HepG2 (cell line): Measurements from ENCODE around the gene NT5DC1. TPM values are rescaled to one million over a fixed set of nuclear protein-coding genes. Genes with fewer than 3 reads are reported as not detected.

Experiments
- AHR ChIP-seq: IDR thresholded peaks from 2 replicates; pipeline ENCODE4 v1.6.1; 2018; ENCODE audit warnings: missing genetic modification reagents, missing compliant biosample characterization
- ATRX ChIP-seq: sonication (generic); formaldehyde crosslinking; IDR thresholded peaks from 2 replicates; pipeline ENCODE4 v1.4.0; 2020; ENCODE audit warnings: missing genetic modification reagents, borderline replicate concordance
- CBX2 ChIP-seq, 2 experiments: fragments of 200-600 bp in 1 of 2; sonication (generic); formaldehyde crosslinking in 1 of 2; IDR thresholded peaks; 2 replicates each; pipeline versions ENCODE4 v1.7.0 to v1.8.1; 2018 to 2022; ENCODE audit warnings: low read depth in 2 of 2, low read length in 1 of 2, mild to moderate bottlenecking in 1 of 2, missing genetic modification reagents in 1 of 2
- DPF2 ChIP-seq: sonication (generic); formaldehyde crosslinking; IDR thresholded peaks from 2 replicates; pipeline ENCODE4 v1.4.0; 2020; ENCODE audit warnings: mild to moderate bottlenecking, low read depth, missing genetic modification reagents, borderline replicate concordance
- FIP1L1 ChIP-seq: fragments of 200-400 bp; formaldehyde crosslinking; IDR thresholded peaks from 2 replicates; pipeline ENCODE4 v1.6.1; 2018; ENCODE audit warnings: low read depth, mild to moderate bottlenecking, low read length, moderate library complexity, borderline replicate concordance; ENCODE audit not compliant: insufficient read depth
- FOXP1 ChIP-seq, 2 experiments: fragments of 450-650 bp in 1 of 2; IDR thresholded peaks; 2 replicates each; pipeline ENCODE4 v1.6.1; 2017 to 2018; ENCODE audit warnings: antibody characterized with exemption in 1 of 2
- HIVEP1 ChIP-seq: sonication (generic); formaldehyde crosslinking; IDR thresholded peaks from 2 replicates; pipeline ENCODE4 v1.4.0; 2020; ENCODE audit warnings: mild to moderate bottlenecking, missing genetic modification reagents
- MED13 ChIP-seq: sonication (generic); formaldehyde crosslinking; IDR thresholded peaks from 2 replicates; pipeline ENCODE4 v1.5.0; 2020; ENCODE audit warnings: missing genetic modification reagents
- SETDB1 ChIP-seq: sonication (generic); formaldehyde crosslinking; IDR thresholded peaks from 2 replicates; pipeline ENCODE4 v1.5.1; 2020; ENCODE audit warnings: missing genetic modification reagents, mild to moderate bottlenecking, borderline replicate concordance
- ZEB1 ChIP-seq: IDR thresholded peaks from 2 replicates; pipeline ENCODE4 v1.6.1; 2012; ENCODE audit warnings: mild to moderate bottlenecking, low read depth, inconsistent platforms; ENCODE audit not compliant: insufficient replicate concordance
- ZNF205 ChIP-seq: IDR thresholded peaks from 2 replicates; pipeline ENCODE4 v1.6.1; 2018; ENCODE audit warnings: missing biosample characterization, missing genetic modification reagents
- ZNF282 ChIP-seq: fragments of 450-650 bp; IDR thresholded peaks from 2 replicates; pipeline ENCODE4 v1.6.1; 2018; ENCODE audit not compliant: partially characterized antibody
- ZNF446 ChIP-seq: sonication (generic); formaldehyde crosslinking; IDR thresholded peaks from 2 replicates; pipeline ENCODE4 v1.5.0; 2020; ENCODE audit warnings: mild to moderate bottlenecking, missing genetic modification reagents
- ZNF569 ChIP-seq: sonication (generic); formaldehyde crosslinking; IDR thresholded peaks from 2 replicates; pipeline ENCODE4 v1.5.0; 2020; ENCODE audit warnings: mild to moderate bottlenecking, missing genetic modification reagents, moderate library complexity, borderline replicate concordance
- ZNF780A ChIP-seq: sonication (generic); formaldehyde crosslinking; IDR thresholded peaks from 2 replicates; pipeline ENCODE4 v1.8.0; 2022; ENCODE audit warnings: mild to moderate bottlenecking, missing genetic modification reagents, moderate library complexity
- ZNF816 ChIP-seq: sonication (generic); formaldehyde crosslinking; IDR thresholded peaks from 2 replicates; pipeline ENCODE4 v1.8.0; 2022; ENCODE audit warnings: missing genetic modification reagents, mild to moderate bottlenecking, borderline replicate concordance
- ZNF879 ChIP-seq: sonication (generic); formaldehyde crosslinking; IDR thresholded peaks from 2 replicates; pipeline ENCODE4 v1.8.1; 2023; ENCODE audit warnings: missing genetic modification reagents
- polyA plus RNA-seq, 8 experiments: library from polyadenylated mRNA; depleted of rRNA in 3 of 8; stranded (reverse) in 7 of 8; unstranded in 1 of 8; fragments of >200 nt; fragmentation: Illumina TruSeq in 4 of 8; extraction: Trizol in 4 of 8; gene quantifications; 2 replicates each; pipeline versions ENCODE4 v1.2.1 to v1.2.3, GENCODE V29; 2011 to 2016; ENCODE audit warnings: low read depth in 4 of 8, missing spikeins in 1 of 8, mixed read lengths in 1 of 8; ENCODE audit not compliant: insufficient read depth in 1 of 8
- total RNA-seq, 5 experiments: library from RNA; depleted of rRNA; stranded (reverse); fragments of >200 nt; fragmentation: Illumina TruSeq; extraction: Trizol; gene quantifications; 2 replicates each; pipeline ENCODE4 v1.2.3, GENCODE V29; 2016; ENCODE audit warnings: low read depth in 1 of 5
- TF ChIP-seq, protein P1 (sequence below): sonication (generic); formaldehyde crosslinking; IDR thresholded peaks from 2 replicates; pipeline ENCODE4 v1.5.0; 2020; ENCODE audit warnings: mild to moderate bottlenecking, missing genetic modification reagents
- TF ChIP-seq, protein P2 (sequence below): sonication (generic); formaldehyde crosslinking; IDR thresholded peaks from 2 replicates; pipeline ENCODE4 v1.5.0; 2020; ENCODE audit warnings: mild to moderate bottlenecking, missing genetic modification reagents
- TF ChIP-seq, protein P3 (sequence below): sonication (generic); formaldehyde crosslinking; IDR thresholded peaks from 2 replicates; pipeline ENCODE4 v1.8.0; 2022; ENCODE audit warnings: missing genetic modification reagents, low read depth, mild to moderate bottlenecking, borderline replicate concordance
- TF ChIP-seq, protein P4 (sequence below): sonication (generic); formaldehyde crosslinking; conservative IDR thresholded peaks from 2 replicates; pipeline ENCODE4 v1.4.0; 2020; ENCODE audit warnings: mild to moderate bottlenecking, missing genetic modification reagents, moderate library complexity

NT5DC1 gene
- total and polyA plus RNA-seq, 2 of the 13 experiments (the other 11 are each of a cell fraction or from before 2014, with no cell fraction given), result 27.0 to 56.1 TPM

DNA sequence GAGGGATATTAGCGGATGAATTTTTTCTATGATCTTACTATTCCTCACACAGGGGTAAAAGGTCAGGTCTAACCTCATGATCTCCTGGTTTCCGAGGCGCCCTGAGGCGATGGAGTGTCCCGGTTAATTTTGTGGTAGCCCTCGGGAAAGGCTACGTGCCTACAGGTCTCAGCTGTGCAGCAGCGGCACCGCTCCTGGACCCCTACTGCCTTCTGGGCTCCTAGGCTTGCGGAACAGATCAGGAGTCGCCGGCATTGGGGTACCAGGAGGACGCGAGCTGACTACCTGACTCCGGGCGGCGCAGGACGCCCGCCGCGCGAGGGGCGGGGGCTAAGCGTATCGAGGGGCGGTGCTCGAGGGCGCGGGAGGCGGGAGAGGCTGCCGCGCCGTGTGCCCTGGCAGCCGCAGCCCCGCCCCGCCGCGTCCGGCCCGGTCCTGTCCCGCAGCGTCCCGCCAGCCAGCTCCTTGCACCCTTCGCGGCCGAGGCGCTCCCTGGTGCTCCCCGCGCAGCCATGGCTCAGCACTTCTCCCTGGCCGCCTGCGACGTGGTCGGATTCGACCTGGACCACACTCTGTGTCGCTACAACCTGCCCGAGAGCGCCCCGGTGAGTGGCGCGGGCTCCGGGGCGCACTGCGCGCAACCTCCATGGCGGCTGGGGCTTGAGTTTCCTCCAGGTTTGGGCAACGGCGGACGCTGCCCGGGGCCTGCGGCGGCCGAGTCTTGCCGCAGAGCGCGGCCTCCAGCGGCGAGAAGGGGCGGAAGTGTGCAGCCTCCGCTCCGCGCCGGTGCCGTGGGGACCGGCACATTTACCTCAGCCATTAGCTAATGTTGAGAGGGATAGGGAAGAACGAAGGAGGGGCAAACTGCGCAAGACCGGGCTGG, at the start of gene NT5DC1 (continued):
- TF ChIP-seq ZEB1 (peak; percentile 57), ZNF879 (CRISPR knock-in tag) (no peak), ATRX (no peak), ZNF205 (CRISPR knock-in tag) (peak; percentile 78), ZNF816 (CRISPR knock-in tag) (no peak; the same call in 1 of the 2 replicates), ZNF282 (no peak), DPF2 (CRISPR knock-in tag) (no peak), ZNF569 (0 out of 2 replicates have a peak, but pooled peaks have one; percentile 45), CBX2 (IDR thresholded peaks at IDR 0.05; ENCODE audit: low read depth, low read length) (no peak), CBX2 (CRISPR knock-in tag; IDR thresholded peaks at IDR 0.05; ENCODE audit: low read depth) (no peak), MED13 (peak; percentile 94), SETDB1 (no peak), FOXP1 (IDR thresholded peaks at IDR 0.05) (no peak), FOXP1 (CRISPR knock-in tag; IDR thresholded peaks at IDR 0.05) (no peak), FIP1L1 (no peak), ZNF446 (CRISPR knock-in tag) (peak; percentile 92), HIVEP1 (peak; percentile 91), ZNF780A (peak; percentile 36; the same call in 1 of the 2 replicates), AHR (CRISPR knock-in tag) (no peak)
- TF ChIP-seq, protein P1, sequence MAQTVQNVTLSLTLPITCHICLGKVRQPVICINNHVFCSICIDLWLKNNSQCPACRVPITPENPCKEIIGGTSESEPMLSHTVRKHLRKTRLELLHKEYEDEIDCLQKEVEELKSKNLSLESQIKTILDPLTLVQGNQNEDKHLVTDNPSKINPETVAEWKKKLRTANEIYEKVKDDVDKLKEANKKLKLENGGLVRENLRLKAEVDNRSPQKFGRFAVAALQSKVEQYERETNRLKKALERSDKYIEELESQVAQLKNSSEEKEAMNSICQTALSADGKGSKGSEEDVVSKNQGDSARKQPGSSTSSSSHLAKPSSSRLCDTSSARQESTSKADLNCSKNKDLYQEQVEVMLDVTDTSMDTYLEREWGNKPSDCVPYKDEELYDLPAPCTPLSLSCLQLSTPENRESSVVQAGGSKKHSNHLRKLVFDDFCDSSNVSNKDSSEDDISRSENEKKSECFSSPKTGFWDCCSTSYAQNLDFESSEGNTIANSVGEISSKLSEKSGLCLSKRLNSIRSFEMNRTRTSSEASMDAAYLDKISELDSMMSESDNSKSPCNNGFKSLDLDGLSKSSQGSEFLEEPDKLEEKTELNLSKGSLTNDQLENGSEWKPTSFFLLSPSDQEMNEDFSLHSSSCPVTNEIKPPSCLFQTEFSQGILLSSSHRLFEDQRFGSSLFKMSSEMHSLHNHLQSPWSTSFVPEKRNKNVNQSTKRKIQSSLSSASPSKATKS (CRISPR knock-in tag), result peak; percentile 77; the same call in 1 of the 2 replicates
- TF ChIP-seq, protein P2, sequence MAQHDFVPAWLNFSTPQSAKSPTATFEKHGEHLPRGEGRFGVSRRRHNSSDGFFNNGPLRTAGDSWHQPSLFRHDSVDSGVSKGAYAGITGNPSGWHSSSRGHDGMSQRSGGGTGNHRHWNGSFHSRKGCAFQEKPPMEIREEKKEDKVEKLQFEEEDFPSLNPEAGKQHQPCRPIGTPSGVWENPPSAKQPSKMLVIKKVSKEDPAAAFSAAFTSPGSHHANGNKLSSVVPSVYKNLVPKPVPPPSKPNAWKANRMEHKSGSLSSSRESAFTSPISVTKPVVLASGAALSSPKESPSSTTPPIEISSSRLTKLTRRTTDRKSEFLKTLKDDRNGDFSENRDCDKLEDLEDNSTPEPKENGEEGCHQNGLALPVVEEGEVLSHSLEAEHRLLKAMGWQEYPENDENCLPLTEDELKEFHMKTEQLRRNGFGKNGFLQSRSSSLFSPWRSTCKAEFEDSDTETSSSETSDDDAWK (CRISPR knock-in tag), result no peak
- TF ChIP-seq, protein P3, sequence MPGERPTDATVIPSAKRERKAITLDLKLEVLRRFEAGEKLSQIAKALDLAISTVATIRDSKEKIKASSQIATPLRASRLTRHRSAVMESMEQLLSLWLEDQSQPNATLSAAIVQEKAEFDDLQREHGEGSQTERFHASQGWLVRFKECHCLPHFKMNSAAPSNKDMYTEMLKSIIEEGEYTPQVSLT, result no peak; the same call in 1 of the 2 replicates
- TF ChIP-seq, protein P4, sequence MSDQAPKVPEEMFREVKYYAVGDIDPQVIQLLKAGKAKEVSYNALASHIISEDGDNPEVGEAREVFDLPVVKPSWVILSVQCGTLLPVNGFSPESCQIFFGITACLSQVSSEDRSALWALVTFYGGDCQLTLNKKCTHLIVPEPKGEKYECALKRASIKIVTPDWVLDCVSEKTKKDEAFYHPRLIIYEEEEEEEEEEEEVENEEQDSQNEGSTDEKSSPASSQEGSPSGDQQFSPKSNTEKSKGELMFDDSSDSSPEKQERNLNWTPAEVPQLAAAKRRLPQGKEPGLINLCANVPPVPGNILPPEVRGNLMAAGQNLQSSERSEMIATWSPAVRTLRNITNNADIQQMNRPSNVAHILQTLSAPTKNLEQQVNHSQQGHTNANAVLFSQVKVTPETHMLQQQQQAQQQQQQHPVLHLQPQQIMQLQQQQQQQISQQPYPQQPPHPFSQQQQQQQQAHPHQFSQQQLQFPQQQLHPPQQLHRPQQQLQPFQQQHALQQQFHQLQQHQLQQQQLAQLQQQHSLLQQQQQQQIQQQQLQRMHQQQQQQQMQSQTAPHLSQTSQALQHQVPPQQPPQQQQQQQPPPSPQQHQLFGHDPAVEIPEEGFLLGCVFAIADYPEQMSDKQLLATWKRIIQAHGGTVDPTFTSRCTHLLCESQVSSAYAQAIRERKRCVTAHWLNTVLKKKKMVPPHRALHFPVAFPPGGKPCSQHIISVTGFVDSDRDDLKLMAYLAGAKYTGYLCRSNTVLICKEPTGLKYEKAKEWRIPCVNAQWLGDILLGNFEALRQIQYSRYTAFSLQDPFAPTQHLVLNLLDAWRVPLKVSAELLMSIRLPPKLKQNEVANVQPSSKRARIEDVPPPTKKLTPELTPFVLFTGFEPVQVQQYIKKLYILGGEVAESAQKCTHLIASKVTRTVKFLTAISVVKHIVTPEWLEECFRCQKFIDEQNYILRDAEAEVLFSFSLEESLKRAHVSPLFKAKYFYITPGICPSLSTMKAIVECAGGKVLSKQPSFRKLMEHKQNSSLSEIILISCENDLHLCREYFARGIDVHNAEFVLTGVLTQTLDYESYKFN (CRISPR knock-in tag), result peak; percentile 51; the same call in 1 of the 2 replicates
